Transverse colon (tissue), 4 donors: ENCODE measurements around the gene MRPL24. TPM values are rescaled to one million over a fixed set of nuclear protein-coding genes. Genes with fewer than 3 reads are reported as not detected.

Experiments
- DNase-seq: peaks from one replicate; pipeline ENCODE4 v3.0.0-alpha.2; 2019
- H3K27ac ChIP-seq, 4 donors: fragments of 200-600 bp; sonication (generic); 2 replicates each; pipeline ENCODE4 v1.5.1; 2016 to 2018; ENCODE audit warnings: inconsistent platforms in 4 of 4
- H3K27me3 ChIP-seq: fragments of 200-600 bp; sonication (generic); 2 replicates; pipeline ENCODE4 v1.5.1; 2017; ENCODE audit warnings: inconsistent platforms
- H3K36me3 ChIP-seq, 4 donors: fragments of 200-600 bp; sonication (generic); 2 replicates each; pipeline ENCODE4 v1.5.1; 2017 to 2019; ENCODE audit warnings: inconsistent platforms in 4 of 4
- H3K4me1 ChIP-seq, 4 donors: fragments of 200-600 bp; sonication (generic); 2 replicates each; pipeline ENCODE4 v1.5.1; 2017 to 2020; ENCODE audit warnings: inconsistent platforms in 4 of 4
- H3K4me3 ChIP-seq, 4 donors: fragments of 200-600 bp; sonication (generic); 1 replicate in 1 of 4; 2 replicates in 3 of 4; pipeline versions ENCODE4 v1.5.1 to v1.6.1; 2017 to 2019; ENCODE audit warnings: inconsistent platforms in 4 of 4
- H3K9me3 ChIP-seq, 2 donors: fragments of 200-600 bp; sonication (generic); 2 replicates each; pipeline ENCODE4 v1.5.1; 2017 to 2019; ENCODE audit warnings: inconsistent platforms in 2 of 2
- CTCF ChIP-seq, 5 experiments: fragments of 200-600 bp in 3 of 5; fragments of 450-650 bp in 2 of 5; sonication (generic) in 3 of 5; IDR thresholded peaks; 1 replicate in 2 of 5; 2 replicates in 3 of 5; pipeline ENCODE4 v1.5.1; 2016 to 2017; ENCODE audit warnings: antibody characterized with exemption in 5 of 5, inconsistent platforms in 3 of 5, mild to moderate bottlenecking in 2 of 5, moderate library complexity in 1 of 5
- EP300 ChIP-seq: sonication (generic); formaldehyde crosslinking; IDR thresholded peaks from one replicate; pipeline ENCODE4 v1.6.1; 2017; ENCODE audit warnings: antibody characterized with exemption, low read depth
- POLR2A ChIP-seq: fragments of 450-650 bp; IDR thresholded peaks from one replicate; pipeline ENCODE4 v1.6.1; 2016; ENCODE audit warnings: antibody characterized with exemption, mild to moderate bottlenecking, moderate library complexity
- POLR2AphosphoS5 ChIP-seq, 3 donors: sonication (generic); formaldehyde crosslinking; IDR thresholded peaks; one replicate each; pipeline ENCODE4 v1.6.1; 2016; ENCODE audit warnings: antibody characterized with exemption in 3 of 3
- WGBS, 2 donors: methylation state at CpG; one replicate each; pipeline ENCODE4 v1.1.5; 2018; ENCODE audit warnings: low coverage in 1 of 2; 5-methylcytosine and 5-hydroxymethylcytosine counted together
- in situ Hi-C, 4 donors: fragments of 200-750 bp; cut with MboI; loops; one replicate each; pipeline versions ENCODE4 v1.15.0 to v1.15.1; 2017; ENCODE audit warnings: low sequenced_read_pairs in 3 of 4, low pct_ligation_motif_present in 1 of 4, low pct_unique_long_range_greater_than_20kb in 1 of 4
- intact Hi-C: fragments of 100-400 bp; cut with DNase I; formaldehyde crosslinking; loops from one replicate; pipeline ENCODE4 v1.15.1; 2023; ENCODE audit warnings: low total_unique reads
- total RNA-seq, 4 donors: library from RNA; depleted of rRNA; stranded (reverse); fragments of >200 nt; gene quantifications; one replicate each; pipeline ENCODE4 v1.1.0, GENCODE V29; 2016

The MRPL24 gene
- total RNA-seq, 4 donors from 2014 or later: 6.8 to 44.9 (median 37.1) TPM

- intact Hi-C loops: no loop called here
- H3K4me1 ChIP-seq: peaks cover 25 to 46% (median 38%) of the 10 kb centered on the region in 4 donors
- TF ChIP-seq CTCF (IDR thresholded peaks at IDR 0.05) (peak in 1 of 5 experiments; percentile 11), POLR2AphosphoS5 (IDR thresholded peaks at IDR 0.05) (peak; percentile 31 to 90 (median 88)), POLR2A (peak; percentile 46), EP300 (no peak)
- H3K27me3 ChIP-seq: no peaks in the 10 kb centered on the region
- no peaks in the 10 kb centered on the region for H3K9me3 ChIP-seq
- peaks cover 0 to 17% (median 2%) of the 10 kb centered on the region in 4 donors for H3K36me3 ChIP-seq
- DNase-seq: peak; percentile 98
- in situ Hi-C loops: no loop called here
- peak within 1 kb of the TSS; percentile 89 to 98 (median 94) for H3K27ac ChIP-seq
- H3K4me3 ChIP-seq: peak within 1 kb of the TSS; percentile 71 to 90 (median 75)
- 0% methylated on average over 3 to 47 of the region's 57 CpGs for WGBS, 2 donors
Measured at GRCh38 chr1:156728599-156729462, 12.1 kb downstream of the MRPL24 start, which contains the start of gene ISG20L2. TSS of gene ISG20L2 (minus strand) at chr1:156728766. CDS start at chr1:156727652, 1,114 bp downstream.

- intact Hi-C loops (no loop called here), in situ Hi-C loops (no loop called here)
- Histone ChIP-seq H3K27ac (peak within 1 kb of the TSS; percentile 89 to 98 (median 94)), H3K27me3 (no peaks in the 10 kb centered on the region), H3K36me3 (peaks cover 0 to 18% (median 3%) of the 10 kb centered on the region in 4 donors), H3K4me3 (peak within 1 kb of the TSS; percentile 71 to 90 (median 75)), H3K9me3 (no peaks in the 10 kb centered on the region), H3K4me1 (peaks cover 25 to 46% (median 38%) of the 10 kb centered on the region in 4 donors)
- TF ChIP-seq EP300 (no peak), CTCF (IDR thresholded peaks at IDR 0.05) (no peak), POLR2A (peak; percentile 73), POLR2AphosphoS5 (IDR thresholded peaks at IDR 0.05) (peak in 2 of 3 donors; percentile 28 to 76)
- WGBS, 2 donors: 0 to 2% methylated on average over 3 to 26 of the region's 46 CpGs
- DNase-seq: peak; percentile 88
Measured at GRCh38 chr1:156727926-156728598, 12.8 kb downstream of the MRPL24 start, which contains the start of gene METTL25B. TSS of gene METTL25B (plus strand) at chr1:156728469. CDS start at chr1:156729105, 636 bp downstream.

- TF ChIP-seq CTCF (IDR thresholded peaks at IDR 0.05) (no peak), EP300 (no peak), POLR2AphosphoS5 (IDR thresholded peaks at IDR 0.05) (no peak), POLR2A (no peak)
- Histone ChIP-seq H3K27ac (peak overlapping the region; percentile 89 to 98 (median 94)), H3K36me3 (peaks cover 0 to 22% (median 6%) of the 10 kb centered on the region in 4 donors), H3K4me1 (peaks cover 25 to 46% (median 38%) of the 10 kb centered on the region in 4 donors), H3K4me3 (peak overlapping the region; percentile 71 to 90 (median 75)), H3K27me3 (no peaks in the 10 kb centered on the region), H3K9me3 (no peaks in the 10 kb centered on the region)
- intact Hi-C loops (no loop called here), in situ Hi-C loops (no loop called here)
- no peak for DNase-seq
- WGBS, 2 donors: 41 to 55% methylated on average over 5 to 7 of the region's 7 CpGs
Measured at GRCh38 chr1:156727492-156727891, 13.4 kb downstream of the MRPL24 start.
